Measurements from ENCODE around the gene NPTN.

GRCh38 chr15:73604477-73604876, 28.7 kb downstream of the NPTN start:
- TF ChIP-seq MXI1 (IDR thresholded peaks at IDR 0.05; ENCODE audit: borderline replicate concordance, low read depth, low read length): no peak
- TF ChIP-seq XBP1 (CRISPR knock-in tag; IDR thresholded peaks at IDR 0.05): no peak
- TF ChIP-seq ZBTB26 (CRISPR knock-in tag; IDR thresholded peaks at IDR 0.05; ENCODE audit: borderline replicate concordance): no peak
- TF ChIP-seq NFYB (CRISPR knock-in tag; IDR thresholded peaks at IDR 0.05): no peak
- no peak for TF ChIP-seq ZSCAN22 (CRISPR knock-in tag; IDR thresholded peaks at IDR 0.05)
- TF ChIP-seq ZNF674 (CRISPR knock-in tag; IDR thresholded peaks at IDR 0.05; ENCODE audit: low read depth): no peak
- no peak for TF ChIP-seq CREB1 (IDR thresholded peaks at IDR 0.05)
- no peak for TF ChIP-seq CREB1 (CRISPR knock-in tag; IDR thresholded peaks at IDR 0.05)
- TF ChIP-seq RBM22 (optimal IDR thresholded peaks at IDR 0.05; ENCODE audit: low read length): no peak
- TF ChIP-seq ESRRA (CRISPR knock-in tag; IDR thresholded peaks at IDR 0.05; ENCODE audit: low read depth): no peak
- no peak for TF ChIP-seq GABPA (IDR thresholded peaks at IDR 0.05; ENCODE audit: low read depth, low read length)
- no peak for TF ChIP-seq GABPA (CRISPR knock-in tag; IDR thresholded peaks at IDR 0.05; ENCODE audit: low read depth)

Data from HepG2 (cell line).